ENCODE measurements around the gene CADM4.

Gene CADM4

GRCh38 chr19:43634068-43634467 lies 5.6 kb downstream of the CADM4 start:
- no peak for DNase-seq (ENCODE audit: low spot score)

- DNase-seq (ENCODE audit: low spot score) = no peak
These were observed 6.1 kb downstream of the CADM4 start for GRCh38 chr19:43633520-43633919.

GRCh38 chr19:43631491-43631890 lies 8.2 kb downstream of the CADM4 start:
- DNase-seq (ENCODE audit: low spot score) = no peak

- no peak for DNase-seq (ENCODE audit: low spot score)
These were observed 10.9 kb downstream of the CADM4 start for GRCh38 chr19:43628646-43629326.

- DNase-seq (ENCODE audit: low spot score) = no peak
These were observed 12.8 kb downstream of the CADM4 start for GRCh38 chr19:43626838-43627237.

- no peak for DNase-seq (ENCODE audit: low spot score)
These were observed 13.6 kb downstream of the CADM4 start for GRCh38 chr19:43625918-43626579.

GRCh38 chr19:43624933-43625332 lies 14.7 kb downstream of the CADM4 start:
- DNase-seq (ENCODE audit: low spot score) = no peak

- no peak for DNase-seq (ENCODE audit: low spot score)
These were observed 15.6 kb downstream of the CADM4 start for GRCh38 chr19:43623889-43624670.

GRCh38 chr19:43622956-43623355 lies 16.7 kb downstream of the CADM4 start:
- DNase-seq (ENCODE audit: low spot score) = no peak

- DNase-seq (ENCODE audit: low spot score) = no peak
These were observed 17.6 kb downstream of the CADM4 start for GRCh38 chr19:43622070-43622469.

- DNase-seq (ENCODE audit: low spot score) = no peak
These were observed 19.3 kb downstream of the CADM4 start for GRCh38 chr19:43620061-43621001.

GRCh38 chr19:43619262-43620060 lies 20.2 kb downstream of the CADM4 start, which contains the start of gene ZNF428:
Gene ZNF428, minus strand, starts transcription at chr19:43619629. Its CDS starts 5,325 bp downstream, at chr19:43614304.
- peak; percentile 97 for DNase-seq (ENCODE audit: low spot score)

GRCh38 chr19:43618921-43619261 lies 20.8 kb downstream of the CADM4 start:
- peak; percentile 47 for DNase-seq (ENCODE audit: low spot score)

- DNase-seq (ENCODE audit: low spot score) = no peak
These were observed 22.7 kb downstream of the CADM4 start for GRCh38 chr19:43616954-43617353.

- DNase-seq (ENCODE audit: low spot score) = no peak
These were observed 23.3 kb downstream of the CADM4 start for GRCh38 chr19:43616306-43616705.

- DNase-seq (ENCODE audit: low spot score) = no peak
These were observed 27.3 kb downstream of the CADM4 start for GRCh38 chr19:43612374-43612773.

- DNase-seq (ENCODE audit: low spot score) = no peak
These were observed 27.9 kb downstream of the CADM4 start, which contains the start of gene SRRM5 for GRCh38 chr19:43611788-43612187. Gene SRRM5, plus strand, starts transcription at chr19:43612088. Its CDS starts 34 bp downstream, at chr19:43612122.

- DNase-seq (ENCODE audit: low spot score) = no peak
These were observed 29.2 kb downstream of the CADM4 start for GRCh38 chr19:43610493-43610892.

GRCh38 chr19:43609872-43610271 lies 29.8 kb downstream of the CADM4 start:
- no peak for DNase-seq (ENCODE audit: low spot score)

- DNase-seq (ENCODE audit: low spot score) = no peak
These were observed 32.1 kb downstream of the CADM4 start for GRCh38 chr19:43607238-43608205.
